Measurements from ENCODE around the gene PPP1R2.

DNA sequence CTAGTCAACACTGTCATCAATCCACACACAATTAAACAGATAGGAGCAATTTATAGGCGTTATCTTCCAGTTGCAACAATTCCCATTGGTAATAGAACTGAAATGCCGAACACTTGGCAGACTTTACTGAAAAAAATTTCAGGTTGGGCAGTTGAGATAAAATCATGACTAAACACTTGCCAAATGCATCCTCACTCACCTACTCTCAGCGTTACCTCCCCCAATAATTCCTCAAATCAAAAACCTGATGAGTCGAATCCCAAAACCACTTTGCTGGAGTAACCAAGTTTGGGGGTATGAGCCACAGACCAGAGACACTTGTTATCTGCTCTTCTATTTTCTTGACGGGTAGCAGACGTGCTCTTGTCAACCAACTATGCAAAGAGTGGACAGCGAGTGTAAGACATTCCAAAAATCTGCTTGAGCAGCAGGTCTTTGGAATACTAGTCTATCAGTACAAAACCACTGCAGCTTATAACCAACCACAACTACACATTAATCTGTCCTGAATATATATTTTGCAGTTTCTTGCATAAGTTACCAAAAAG, 30.3 kb downstream of the PPP1R2 start:
- TF ChIP-seq EP300 (IDR thresholded peaks at IDR 0.05; ENCODE audit: borderline replicate concordance) (no peak), CREB1 (IDR thresholded peaks at IDR 0.05; ENCODE audit: low read depth) (no peak), TEAD4 (IDR thresholded peaks at IDR 0.05) (no peak), YY1 (IDR thresholded peaks at IDR 0.05; ENCODE audit: low read depth) (no peak), CEBPB (IDR thresholded peaks at IDR 0.05) (no peak), FOXM1 (IDR thresholded peaks at IDR 0.05; ENCODE audit: borderline replicate concordance, low read depth) (no peak)
